ENCODE measurements around the gene DMBX1.

GRCh38 chr1:46526691-46527291 is 37.2 kb downstream of the DMBX1 start:
- TF ChIP-seq POLR2A (IDR thresholded peaks at IDR 0.05) = no peak
- TF ChIP-seq CTCF (IDR thresholded peaks at IDR 0.05) = no peak
